Hematopoietic multipotent progenitor cell treated with erythropoietin and hydrocortisone succinate and interleukin-3 and kit ligand, for 17 days (in vitro differentiated cells): ENCODE results near the gene MLPH.
A peak's percentile ranks its signal among the peaks of the same experiment; 100 is the strongest.

Source experiments
- DNase-seq: peaks from one replicate; pipeline ENCODE4 v3.0.0-alpha.2; 2015; ENCODE audit warnings: low spot score

Gene MLPH

GRCh38 chr2:237524631-237525030 lies 37.6 kb downstream of the MLPH start:
- DNase-seq, result no peak

GRCh38 chr2:237525559-237526157 lies 38.6 kb downstream of the MLPH start:
- no peak for DNase-seq

- DNase-seq, result no peak
Observed at GRCh38 chr2:237527233-237527632, 40.2 kb downstream of the MLPH start.

- DNase-seq, result no peak
Observed at GRCh38 chr2:237527766-237528165, 40.7 kb downstream of the MLPH start.

- no peak for DNase-seq
Observed at GRCh38 chr2:237529452-237530402, 42.7 kb downstream of the MLPH start.

- no peak for DNase-seq
Observed at GRCh38 chr2:237530472-237531433, 43.7 kb downstream of the MLPH start.

GRCh38 chr2:237532160-237532559 lies 45.1 kb downstream of the MLPH start:
- no peak for DNase-seq

GRCh38 chr2:237533668-237534161 lies 46.7 kb downstream of the MLPH start:
- DNase-seq, result no peak

GRCh38 chr2:237534380-237534779 lies 47.3 kb downstream of the MLPH start:
- DNase-seq, result no peak

GRCh38 chr2:237535385-237536082 lies 48.5 kb downstream of the MLPH start:
- DNase-seq, result no peak

- DNase-seq, result no peak
Observed at GRCh38 chr2:237536083-237536415, 49.0 kb downstream of the MLPH start.

- no peak for DNase-seq
Observed at GRCh38 chr2:237536617-237537016, 49.6 kb downstream of the MLPH start.

GRCh38 chr2:237538001-237538720 lies 51.1 kb downstream of the MLPH start:
- no peak for DNase-seq

GRCh38 chr2:237538901-237539300 lies 51.9 kb downstream of the MLPH start:
- no peak for DNase-seq

GRCh38 chr2:237539681-237540080 lies 52.6 kb downstream of the MLPH start:
- no peak for DNase-seq

- DNase-seq, result no peak
Observed at GRCh38 chr2:237540223-237540775, 53.2 kb downstream of the MLPH start.

- peak; percentile 57 for DNase-seq
Observed at GRCh38 chr2:237540823-237541222, 53.8 kb downstream of the MLPH start.

- no peak for DNase-seq
Observed at GRCh38 chr2:237541243-237541642, 54.2 kb downstream of the MLPH start.

GRCh38 chr2:237542001-237542704 lies 55.1 kb downstream of the MLPH start:
- no peak for DNase-seq
